Common myeloid progenitor, CD34-positive (primary cell): Measurements from ENCODE around the gene SIRT2.
"Not testable (repeated sequence)": the region's sequence is repeated elsewhere in the genome, so short reads cannot be mapped to it uniquely, and the experiment has no call there.

Experiments used
- CTCF ChIA-PET: fragments of 350-600 bp; sonication (Branson Sonifier 250); formaldehyde crosslinking; loops from one replicate; lab custom pipeline; 2021; ENCODE audit warnings: antibody characterized with exemption; lab: Charles Lee
- POLR2A ChIA-PET: fragments of 350-600 bp; sonication (Branson Sonifier 250); formaldehyde crosslinking; loops from one replicate; lab custom pipeline; 2021; ENCODE audit warnings: antibody characterized with exemption; lab: Charles Lee
- DNase-seq, 3 donors: peaks; one replicate each; pipeline versions ENCODE4 v3.0.0 to v3.0.0-alpha.2; 2013
- H3K27ac ChIP-seq, 2 experiments: 1 replicate in 1 of 2; 2 replicates in 1 of 2; pipeline ENCODE4 v1.7.0; 2013; ENCODE audit warnings: inconsistent platforms in 2 of 2, low read length in 2 of 2, mild to moderate bottlenecking in 2 of 2, low read depth in 1 of 2, moderate library complexity in 1 of 2; ENCODE audit not compliant: severe bottlenecking in 2 of 2, insufficient read depth in 1 of 2, poor library complexity in 1 of 2
- H3K27me3 ChIP-seq, 5 experiments: replicated peaks in 2 of 5; 1 replicate in 3 of 5; 2 replicates in 2 of 5; pipeline versions ENCODE4 v1.6.1 to v1.7.0; 2013; ENCODE audit warnings: low read length in 4 of 5, mild to moderate bottlenecking in 2 of 5, moderate library complexity in 2 of 5, inconsistent platforms in 1 of 5; ENCODE audit not compliant: insufficient read depth in 5 of 5, control insufficient read depth in 4 of 5
- H3K36me3 ChIP-seq, 4 experiments: 1 replicate in 2 of 4; 2 replicates in 2 of 4; pipeline versions ENCODE4 v1.6.1 to v1.7.0; 2013; ENCODE audit warnings: low read length in 3 of 4, control low read depth in 1 of 4, mild to moderate bottlenecking in 1 of 4; ENCODE audit not compliant: control insufficient read depth in 4 of 4, insufficient read depth in 4 of 4
- H3K4me1 ChIP-seq, 4 experiments: 1 replicate in 3 of 4; 2 replicates in 1 of 4; pipeline versions ENCODE4 v1.6.1 to v1.7.1; 2013; ENCODE audit warnings: low read length in 3 of 4, mild to moderate bottlenecking in 3 of 4, control low read depth in 1 of 4, inconsistent platforms in 1 of 4, moderate library complexity in 1 of 4; ENCODE audit not compliant: control insufficient read depth in 4 of 4, insufficient read depth in 4 of 4; ENCODE audit errors: control extremely low read depth in 1 of 4
- H3K4me3 ChIP-seq, 7 experiments: 1 replicate in 4 of 7; 2 replicates in 3 of 7; pipeline versions ENCODE4 v1.5.1 to v1.7.0; 2013; ENCODE audit warnings: mild to moderate bottlenecking in 7 of 7, low read length in 6 of 7, moderate library complexity in 6 of 7, inconsistent platforms in 2 of 7, low read depth in 2 of 7, control low read depth in 1 of 7; ENCODE audit not compliant: insufficient read depth in 4 of 7, control insufficient read depth in 1 of 7; ENCODE audit errors: extremely low read depth in 1 of 7
- H3K9me3 ChIP-seq, 5 experiments: 1 replicate in 4 of 5; 2 replicates in 1 of 5; pipeline versions ENCODE4 v1.6.1 to v1.7.1; 2013; ENCODE audit warnings: low read length in 4 of 5, mild to moderate bottlenecking in 2 of 5, inconsistent platforms in 1 of 5, low read depth in 1 of 5, moderate library complexity in 1 of 5; ENCODE audit not compliant: control insufficient read depth in 4 of 5, insufficient read depth in 2 of 5; ENCODE audit errors: control extremely low read depth in 1 of 5
- WGBS: methylation state at CpG from one replicate; pipeline ENCODE4 v1.1.5; 2013; ENCODE audit not compliant: insufficient coverage; 5-methylcytosine and 5-hydroxymethylcytosine counted together

Gene SIRT2

DNA sequence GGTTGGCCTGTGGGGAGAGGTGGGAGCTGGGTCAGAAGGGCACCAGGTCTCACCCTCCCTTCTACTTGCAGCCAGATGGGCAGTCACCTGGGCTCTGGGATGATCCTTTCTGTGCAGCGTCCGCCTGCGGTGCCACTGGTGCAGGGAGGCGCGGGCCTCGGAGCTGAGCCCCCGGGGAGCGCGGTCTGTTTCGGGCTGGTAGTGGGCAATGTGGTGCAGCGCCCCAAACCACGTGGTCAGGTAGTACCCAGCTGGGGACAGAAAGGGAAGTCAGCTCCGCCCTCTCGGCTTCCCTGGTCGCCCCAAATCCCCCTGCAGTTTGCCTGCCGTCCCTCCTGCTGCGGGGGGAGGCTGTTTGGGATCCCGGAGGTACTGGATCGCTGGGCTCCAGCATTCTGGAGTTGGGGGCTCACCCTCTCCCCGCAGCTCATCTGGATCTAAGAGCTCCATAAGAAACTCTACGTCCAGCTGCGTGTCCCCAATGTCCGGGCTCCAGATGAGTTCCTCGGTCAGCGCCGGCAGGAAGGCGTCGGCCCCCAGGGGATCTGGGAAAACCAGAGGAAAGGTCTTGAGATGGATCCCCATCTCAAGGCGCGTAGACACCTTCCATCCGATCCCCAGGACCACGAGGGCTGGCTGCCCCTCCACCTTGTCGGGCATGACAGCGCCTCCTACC, 30.1 kb downstream of the SIRT2 start:
- H3K4me3 ChIP-seq, result peak overlapping the region; percentile 15 to 82 (median 61)
- 3% methylated on average over 34 of the region's 34 CpGs for WGBS
- H3K9me3 ChIP-seq, result no peaks in the 10 kb centered on the region
- H3K36me3 ChIP-seq, result peaks cover 0 to 4% (median 0%) of the 10 kb centered on the region in 4 experiments
- H3K27ac ChIP-seq, result no peak overlapping the region
- peaks cover 0 to 42% (median 38%) of the 10 kb centered on the region in 4 experiments for H3K4me1 ChIP-seq
- CTCF ChIA-PET, result interaction anchor here (0.8 to 2.9 kb wide), 13 partner anchors 9 to 135 kb away, joined by 3 to 19 read pairs (median 7); partner anchors contain the start of gene RINL
- H3K27me3 ChIP-seq, result no peaks in the 10 kb centered on the region
- POLR2A ChIA-PET, result interaction anchor here (0.5 to 1.3 kb wide), 4 partner anchors 9 to 20 kb away, joined by 3 to 6 read pairs (median 4); partner anchors contain the start of gene RINL
- DNase-seq, result peak in 2 of 3 donors; percentile 70 to 77

DNA sequence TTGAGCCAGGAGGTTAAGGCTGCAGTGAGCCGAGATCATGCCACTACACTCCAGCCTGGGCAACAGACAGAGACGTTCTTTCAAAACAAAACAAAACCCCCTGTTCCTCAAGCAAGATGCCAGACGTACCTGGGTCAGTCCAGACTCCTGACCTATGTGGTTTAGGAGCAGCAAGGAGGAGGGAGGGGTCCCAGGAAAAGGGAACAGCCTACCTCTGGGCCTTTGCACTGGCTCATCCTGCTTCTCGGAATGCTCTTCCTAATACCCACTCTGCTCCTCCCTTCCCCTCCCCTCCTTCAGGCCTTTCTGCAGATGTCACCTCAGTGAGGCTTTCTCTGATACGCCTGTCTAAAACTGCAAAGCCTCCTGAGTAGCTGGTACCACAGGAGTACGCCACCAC, 30.9 kb downstream of the SIRT2 start:
- no peak for DNase-seq
- ChIA-PET POLR2A (interaction anchor here (1.0 to 1.3 kb wide), 3 partner anchors 10 to 20 kb away, joined by 4 to 6 read pairs (median 5); partner anchors contain the start of gene RINL), CTCF (interaction anchor here (0.8 to 2.9 kb wide), 12 partner anchors 8 to 84 kb away, joined by 3 to 19 read pairs (median 6); partner anchors contain the start of gene RINL)
- Histone ChIP-seq H3K27me3 (no peaks in the 10 kb centered on the region), H3K4me3 (peak overlapping the region in 1 of 7 experiments; percentile 82), H3K4me1 (peaks cover 0 to 43% (median 39%) of the 10 kb centered on the region in 4 experiments), H3K27ac (no peak overlapping the region), H3K9me3 (no peaks in the 10 kb centered on the region), H3K36me3 (peaks cover 0 to 4% (median 0%) of the 10 kb centered on the region in 4 experiments)
- WGBS, result 90% methylated on average over 2 of the region's 6 CpGs

DNA sequence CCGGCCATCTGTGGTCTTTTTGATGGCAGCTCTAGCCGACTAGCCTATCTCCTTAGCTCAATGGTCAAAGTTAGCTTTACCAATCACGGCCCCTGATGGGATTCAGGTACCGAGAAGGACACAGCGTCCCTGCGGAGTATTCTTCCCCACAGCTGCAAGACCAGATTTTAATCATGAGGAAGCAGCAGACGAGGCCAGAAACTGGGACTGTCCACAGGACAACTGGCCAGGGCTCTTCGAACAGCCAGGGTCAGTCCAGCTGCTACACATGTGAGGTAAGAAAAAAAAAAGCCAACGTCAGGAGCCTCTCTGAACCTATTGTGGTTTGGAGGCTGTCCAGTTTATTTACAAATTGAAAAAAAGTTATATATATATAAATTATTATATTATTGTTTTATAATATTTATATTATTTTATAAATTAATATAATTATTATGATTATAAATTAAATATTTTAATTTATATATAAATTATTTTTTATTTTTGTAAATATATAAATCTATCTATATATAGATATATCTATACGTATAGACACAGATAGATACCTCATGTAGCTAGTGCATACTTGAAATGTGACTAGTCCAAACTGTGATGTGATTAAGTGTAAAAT, 32.1 kb downstream of the SIRT2 start:
- Histone ChIP-seq H3K27me3 (no peaks in the 10 kb centered on the region), H3K36me3 (no peaks in the 10 kb centered on the region), H3K27ac (no peak overlapping the region), H3K9me3 (no peaks in the 10 kb centered on the region), H3K4me3 (no peak overlapping the region), H3K4me1 (peaks cover 0 to 53% (median 50%) of the 10 kb centered on the region in 4 experiments)
- CTCF ChIA-PET, result interaction anchor here (0.6 to 2.4 kb wide), 4 partner anchors 9 to 20 kb away, joined by 3 to 8 read pairs (median 5); no protein-coding TSS in a partner anchor
- POLR2A ChIA-PET, result interaction anchor here (1.2 kb wide), 1 partner anchor 10 kb away, joined by 4 read pairs; no protein-coding TSS in a partner anchor
- WGBS, result 96% methylated on average over 6 of the region's 10 CpGs
- DNase-seq, result no peak

DNA sequence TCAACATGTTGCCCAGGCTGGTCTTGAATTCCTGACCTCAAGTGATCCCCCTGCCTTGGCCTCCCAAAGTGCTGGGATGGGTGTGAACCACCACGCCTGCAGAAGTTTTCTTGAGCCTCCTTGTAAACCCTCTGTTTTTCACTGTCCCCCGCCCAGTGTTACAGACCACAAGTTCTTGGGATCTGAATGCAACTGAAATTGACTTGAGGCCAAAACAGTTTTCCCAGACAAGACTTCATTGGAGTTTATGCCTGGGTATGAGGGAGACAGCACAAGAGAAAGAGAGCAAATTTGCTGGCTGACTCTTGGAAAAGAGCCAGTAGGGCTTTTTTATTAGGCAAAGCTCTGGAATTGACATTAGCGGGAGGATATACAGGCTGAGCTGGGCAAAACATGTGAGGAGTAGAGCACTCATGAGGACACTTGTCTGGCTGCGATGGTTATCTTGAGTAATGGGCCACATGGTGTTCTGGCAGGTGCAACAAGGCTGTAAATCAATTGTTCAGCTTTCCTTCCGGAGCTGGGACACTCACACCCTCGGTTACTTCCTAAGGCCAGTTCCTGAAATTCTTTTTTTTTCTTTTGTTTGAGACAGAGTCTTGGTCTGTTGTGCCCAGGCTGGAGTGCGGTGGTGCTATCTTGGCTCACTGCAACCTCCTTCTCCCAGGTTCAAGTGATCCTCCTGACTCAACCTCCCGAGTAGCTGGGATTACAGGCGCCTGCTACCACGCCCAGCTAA, 36.9 kb downstream of the SIRT2 start:
- Histone ChIP-seq H3K27me3 (no peaks in the 10 kb centered on the region), H3K9me3 (no peaks in the 10 kb centered on the region), H3K4me3 (peak overlapping the region in 1 of 7 experiments; percentile 38), H3K27ac (peak overlapping the region in 1 of 2 experiments; percentile 10), H3K4me1 (peaks cover 0 to 40% (median 33%) of the 10 kb centered on the region in 4 experiments), H3K36me3 (no peaks in the 10 kb centered on the region)
- ChIA-PET CTCF (interaction anchor here (0.8 to 2.1 kb wide), 6 partner anchors 10 to 68 kb away, joined by 4 to 8 read pairs (median 6); partner anchors contain the start of genes MRPS12 and SARS2), POLR2A (interaction anchor here (1.1 to 1.3 kb wide), 2 partner anchors 9 to 15 kb away, joined by 3 to 4 read pairs; no protein-coding TSS in a partner anchor)
- peak; percentile 45 to 79 (median 70) for DNase-seq
- 3% methylated on average over 4 of the region's 10 CpGs for WGBS

DNA sequence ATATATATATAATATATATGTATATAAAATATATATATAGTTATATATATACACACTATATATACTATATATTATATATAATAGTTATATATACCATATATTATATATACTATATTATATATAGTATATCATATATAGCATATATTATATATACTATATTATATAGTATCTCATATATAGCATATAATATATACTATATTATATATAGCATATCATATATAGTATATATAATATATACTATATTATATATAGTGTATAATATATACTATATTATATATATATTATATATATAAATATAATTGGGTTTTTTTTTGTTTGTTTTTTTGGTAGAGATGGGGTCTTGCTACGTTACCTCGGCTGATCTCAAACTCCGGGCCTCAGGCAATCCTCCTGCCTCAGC, 38.0 kb downstream of the SIRT2 start:
- peaks cover 0 to 49% (median 41%) of the 10 kb centered on the region in 4 experiments for H3K4me1 ChIP-seq
- ChIA-PET CTCF (interaction anchor here (1.0 to 3.0 kb wide), 5 partner anchors 8 to 69 kb away, joined by 3 to 11 read pairs (median 4); partner anchors contain the start of genes MRPS12 and SARS2), POLR2A (no interaction called here)
- no peaks in the 10 kb centered on the region for H3K9me3 ChIP-seq
- H3K4me3 ChIP-seq, result no peak overlapping the region
- 100% methylated on average over 2 of the region's 3 CpGs for WGBS
- H3K27me3 ChIP-seq, result no peaks in the 10 kb centered on the region
- no peaks in the 10 kb centered on the region for H3K36me3 ChIP-seq
- no peak for DNase-seq
- H3K27ac ChIP-seq, result no peak overlapping the region

DNA sequence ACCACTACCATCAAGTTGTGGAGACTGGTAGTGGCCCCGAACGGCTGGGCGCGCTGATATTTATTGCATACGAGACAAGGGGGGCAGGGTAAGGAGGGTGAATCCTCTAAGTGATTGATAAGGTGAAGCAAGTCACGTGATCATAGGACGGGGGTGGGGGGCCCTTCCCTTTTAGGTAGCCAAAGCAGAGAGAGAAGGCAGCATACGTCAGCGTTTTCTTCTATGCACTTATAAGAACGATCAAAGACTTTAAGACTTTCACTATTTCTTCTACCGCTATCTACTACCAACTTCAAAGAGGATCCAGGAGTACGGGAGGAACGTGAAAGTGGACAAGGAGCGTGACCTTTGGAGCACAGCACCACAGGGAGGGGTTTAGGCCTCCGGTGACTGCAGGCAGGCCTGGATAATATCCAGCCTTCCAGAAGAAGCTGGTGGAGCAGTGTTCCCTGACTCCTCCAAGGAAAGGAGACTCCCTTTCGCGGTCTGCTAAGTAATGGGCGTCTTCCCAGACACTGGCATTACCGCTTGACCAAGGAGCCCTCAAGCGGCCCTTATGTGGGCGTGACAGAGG, 39.7 kb downstream of the SIRT2 start:
- H3K27me3 ChIP-seq, DNase-seq, H3K4me3 ChIP-seq, H3K27ac ChIP-seq, H3K36me3 ChIP-seq, H3K9me3 ChIP-seq, POLR2A ChIA-PET: not testable (repeated sequence)
- H3K4me1 ChIP-seq, result peaks cover 0 to 37% (median 29%) of the 10 kb centered on the region in 4 experiments
- CTCF ChIA-PET, result interaction anchor here (1.5 to 3.0 kb wide), 2 partner anchors 10 to 28 kb away, joined by 7 to 11 read pairs; no protein-coding TSS in a partner anchor
- WGBS, result 97% methylated on average over 15 of the region's 21 CpGs
